Hematopoietic multipotent progenitor cell (in vitro differentiated cells): Measurements from ENCODE around the gene MCM3AP. TPM values are rescaled to one million over a fixed set of nuclear protein-coding genes. Genes with fewer than 3 reads are reported as not detected.
"Not testable (repeated sequence)": the region's sequence is repeated elsewhere in the genome, so short reads cannot be mapped to it uniquely, and the experiment has no call there.

ENCODE experiments used
- DNase-seq, 3 donors: peaks; one replicate each; pipeline ENCODE4 v3.0.0-alpha.2; 2011 to 2015; ENCODE audit warnings: low read depth in 2 of 3, low spot score in 2 of 3
- total RNA-seq: library from RNA; depleted of rRNA; stranded (reverse); fragments of >200 nt; gene quantifications from one replicate; pipeline ENCODE4 v1.2.3, GENCODE V29; 2012

MCM3AP gene
- total RNA-seq, 1 donor: 83.2 TPM

DNA sequence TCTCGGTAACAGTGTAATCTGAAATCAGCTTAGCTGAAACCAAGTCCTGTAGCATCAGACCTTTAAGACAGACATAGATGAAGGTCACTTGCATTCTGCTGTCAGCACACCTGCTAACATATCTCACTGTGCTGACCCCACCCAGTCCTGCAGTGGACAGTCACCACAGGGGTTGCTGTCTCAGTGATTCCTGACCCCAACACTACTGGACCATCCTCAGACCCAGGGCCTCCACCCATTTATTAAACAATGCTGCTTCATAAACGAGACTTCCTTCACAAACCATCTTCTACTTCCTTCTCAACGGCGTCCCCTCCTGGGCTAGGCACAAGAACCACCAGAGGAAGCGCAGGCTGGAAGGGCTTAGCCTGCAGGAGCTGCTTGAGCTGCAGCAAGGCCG is 39.1 kb downstream of the MCM3AP start:
- DNase-seq: no peak

DNA sequence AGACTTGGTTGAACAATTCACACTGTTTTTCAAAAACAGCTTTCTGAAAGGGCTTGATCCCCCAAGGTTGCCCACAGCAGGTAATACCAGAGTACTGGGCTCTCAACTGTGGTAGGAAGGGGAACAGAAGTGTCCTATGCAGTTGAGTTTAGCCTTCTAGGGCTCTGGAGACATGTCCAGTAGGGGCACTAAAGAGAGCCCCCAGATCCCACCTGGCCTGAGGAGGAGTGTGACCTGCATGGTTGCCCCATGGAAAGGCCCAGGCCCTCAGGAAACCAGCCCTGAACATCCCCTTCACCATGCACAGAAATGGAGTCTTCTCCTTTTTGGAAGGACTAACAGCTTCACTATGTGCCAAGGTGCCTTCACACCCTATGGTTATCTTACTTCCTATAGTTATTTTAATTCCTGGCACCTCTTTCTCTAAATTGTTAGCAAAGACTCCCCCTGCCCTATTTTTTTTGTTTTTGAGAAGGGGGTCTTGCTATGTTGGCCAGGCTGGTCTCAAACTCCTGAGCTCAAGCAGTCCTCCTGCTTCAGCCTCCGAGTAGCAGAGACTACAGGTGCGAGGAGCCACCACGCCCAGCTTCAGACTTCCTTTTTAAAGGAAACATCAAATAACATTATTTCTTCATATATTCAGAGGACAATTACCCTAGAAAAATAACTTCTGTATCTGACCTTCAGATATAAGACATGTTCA is 40.0 kb downstream of the MCM3AP start:
- no peak for DNase-seq

DNA sequence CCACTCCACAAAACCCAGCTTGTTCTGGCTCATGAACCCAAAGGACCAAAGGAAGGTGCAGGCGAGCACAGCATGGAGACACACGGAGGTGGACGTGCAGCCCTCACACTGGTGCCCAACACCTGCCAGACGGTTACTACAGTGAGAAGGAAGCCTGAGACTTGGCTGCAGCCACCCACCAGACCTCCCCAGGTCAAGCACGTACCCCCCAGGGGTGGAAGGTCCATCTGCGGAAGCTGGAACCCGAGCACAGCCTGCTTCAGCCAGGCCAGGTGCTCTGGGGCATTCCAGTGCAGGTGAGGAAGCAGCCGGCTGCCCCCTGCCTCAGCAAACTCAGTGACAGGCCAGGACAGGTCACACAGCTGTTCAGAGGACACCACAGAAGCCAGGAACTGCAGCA is 40.8 kb downstream of the MCM3AP start:
- DNase-seq: no peak

DNA sequence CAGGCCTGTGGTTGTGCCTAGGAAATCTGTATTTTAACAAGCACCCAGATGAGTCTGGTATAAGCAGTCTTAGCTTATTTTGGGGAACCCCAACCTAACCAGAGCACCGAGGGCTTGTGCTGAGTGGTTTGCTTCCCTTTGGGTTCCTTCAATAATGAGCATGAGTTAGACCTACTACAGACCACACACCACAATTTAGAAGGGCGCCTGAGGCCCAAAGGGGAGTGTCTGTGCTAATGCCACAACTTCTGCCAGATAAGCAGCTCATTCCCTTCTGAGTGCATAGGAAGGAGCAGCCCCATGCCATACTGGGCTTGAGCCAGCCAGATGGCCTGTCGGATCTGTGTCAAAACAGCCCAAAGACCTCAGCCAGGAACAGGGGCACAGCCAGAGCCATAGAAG is 41.5 kb downstream of the MCM3AP start:
- DNase-seq: no peak

DNA sequence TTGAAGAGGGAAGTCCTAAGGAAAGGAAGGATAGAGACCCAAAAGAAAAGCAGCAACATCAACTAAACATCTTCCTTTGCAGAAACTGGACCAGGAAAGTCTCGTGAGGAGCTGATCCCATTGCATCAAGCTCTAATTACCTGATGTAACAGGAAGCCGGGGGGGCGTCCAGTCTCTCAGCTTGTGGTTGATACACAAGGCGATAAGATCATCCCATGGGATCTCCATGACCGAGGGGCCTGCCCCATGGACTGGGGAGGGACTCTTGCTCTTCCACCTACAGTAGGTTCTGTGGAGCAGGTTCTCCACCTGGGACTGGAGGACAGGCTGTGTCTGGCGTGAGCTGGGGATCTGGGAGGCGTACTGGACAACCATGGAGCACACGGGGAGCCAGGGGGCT is 42.1 kb downstream of the MCM3AP start:
- no peak for DNase-seq

DNA sequence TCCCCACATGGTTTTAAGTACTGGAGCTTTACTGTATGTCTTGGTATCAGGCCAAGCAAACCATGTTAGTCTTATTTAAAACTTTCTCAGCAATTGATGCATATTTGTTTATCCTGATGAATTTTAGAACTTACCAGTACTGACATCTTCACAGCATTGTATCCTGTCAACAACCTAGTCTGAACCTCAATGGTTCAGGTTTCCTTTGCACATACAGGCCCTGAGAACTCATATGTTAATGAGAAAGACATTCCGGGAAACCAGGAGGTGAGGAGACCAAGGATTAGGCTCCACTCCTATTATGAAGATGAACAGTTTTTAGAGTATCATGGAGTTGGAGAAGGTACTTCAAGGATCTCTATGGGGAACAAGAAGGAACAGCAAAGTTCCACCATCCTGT is 43.8 kb downstream of the MCM3AP start:
- DNase-seq: not testable (repeated sequence)

DNA sequence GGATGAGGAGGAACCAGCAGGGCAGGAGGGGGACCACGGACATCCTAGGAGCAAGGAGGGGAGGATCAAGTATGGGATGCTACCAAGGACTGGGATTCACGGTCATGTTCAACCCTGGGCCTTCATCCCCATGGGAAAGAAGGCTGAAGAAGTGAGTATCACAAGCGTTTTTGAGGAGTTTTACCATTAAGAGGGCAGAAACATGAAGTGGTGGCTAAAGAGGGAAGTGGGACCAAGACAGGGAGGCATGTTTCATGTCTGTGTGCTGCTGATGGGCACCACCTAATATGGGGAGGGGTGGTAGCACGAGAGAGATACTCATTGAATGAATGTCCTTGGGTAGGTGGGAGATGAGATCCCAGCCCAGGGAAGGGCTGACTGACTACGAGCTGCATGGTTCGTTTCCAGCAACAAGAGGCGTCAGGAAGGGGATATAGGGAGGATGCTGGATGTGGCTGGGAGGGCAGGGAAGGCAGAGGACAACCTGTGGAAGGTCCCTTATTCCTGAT is 45.5 kb downstream of the MCM3AP start:
- DNase-seq: no peak

DNA sequence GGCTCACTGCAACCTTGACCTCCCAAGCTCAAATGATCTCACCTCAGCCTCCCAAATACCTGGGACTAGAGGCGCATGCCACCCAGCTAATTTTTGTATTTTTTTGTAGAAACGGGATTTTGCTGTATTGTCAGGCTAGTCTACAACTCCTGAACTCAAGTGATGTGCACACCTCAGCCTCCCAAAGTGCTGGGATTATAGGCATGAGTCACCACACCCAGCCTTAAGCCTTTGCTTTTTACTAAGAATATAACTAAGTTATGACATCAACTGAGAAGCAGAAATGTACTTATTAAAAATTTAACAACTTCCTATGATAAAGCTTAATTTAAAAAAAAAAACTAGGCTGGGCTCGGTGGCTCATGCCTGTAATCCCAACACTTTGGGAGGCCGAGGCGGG is 47.9 kb downstream of the MCM3AP start:
- no peak for DNase-seq

DNA sequence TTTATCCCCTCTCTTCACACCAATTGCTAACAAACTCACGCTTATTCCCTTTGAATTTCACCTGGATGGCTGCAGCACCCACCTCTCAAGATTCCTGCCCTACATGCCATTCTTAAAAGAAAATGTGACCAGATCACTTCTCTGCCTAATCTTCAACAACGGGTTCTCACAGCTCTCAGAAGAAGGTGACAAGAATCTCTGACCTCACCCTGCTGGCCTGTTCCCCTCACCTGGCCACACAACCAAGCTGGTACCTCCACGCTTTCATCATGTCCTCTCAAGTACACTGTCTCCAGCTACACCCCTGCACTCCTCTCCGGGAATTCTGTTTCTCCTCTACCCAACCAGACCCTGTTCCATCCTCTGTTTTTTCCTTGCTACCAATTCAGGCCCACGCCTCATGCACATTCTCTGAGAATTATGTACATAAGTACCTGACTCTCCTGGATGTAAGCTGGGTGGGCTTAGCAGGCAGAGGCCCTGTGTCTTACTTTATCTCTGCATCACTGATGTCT is 50.9 kb downstream of the MCM3AP start:
- no peak for DNase-seq

DNA sequence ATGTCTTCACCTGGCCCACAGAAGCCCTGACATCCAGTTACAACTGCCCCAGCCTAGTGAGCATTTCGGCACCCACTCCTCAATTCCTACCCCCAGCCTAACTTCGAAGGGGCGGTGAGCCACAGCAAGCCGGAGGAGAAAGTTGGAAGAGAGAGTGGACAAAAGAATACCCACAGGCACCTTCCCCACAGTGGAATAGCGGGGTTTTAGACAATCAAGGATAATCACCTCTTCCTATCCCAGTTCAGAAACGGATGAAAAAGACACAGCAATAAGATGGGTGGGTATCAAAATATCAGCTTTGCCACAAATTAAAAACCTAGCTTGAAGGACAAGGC is 55.5 kb downstream of the MCM3AP start:
- DNase-seq: no peak

DNA sequence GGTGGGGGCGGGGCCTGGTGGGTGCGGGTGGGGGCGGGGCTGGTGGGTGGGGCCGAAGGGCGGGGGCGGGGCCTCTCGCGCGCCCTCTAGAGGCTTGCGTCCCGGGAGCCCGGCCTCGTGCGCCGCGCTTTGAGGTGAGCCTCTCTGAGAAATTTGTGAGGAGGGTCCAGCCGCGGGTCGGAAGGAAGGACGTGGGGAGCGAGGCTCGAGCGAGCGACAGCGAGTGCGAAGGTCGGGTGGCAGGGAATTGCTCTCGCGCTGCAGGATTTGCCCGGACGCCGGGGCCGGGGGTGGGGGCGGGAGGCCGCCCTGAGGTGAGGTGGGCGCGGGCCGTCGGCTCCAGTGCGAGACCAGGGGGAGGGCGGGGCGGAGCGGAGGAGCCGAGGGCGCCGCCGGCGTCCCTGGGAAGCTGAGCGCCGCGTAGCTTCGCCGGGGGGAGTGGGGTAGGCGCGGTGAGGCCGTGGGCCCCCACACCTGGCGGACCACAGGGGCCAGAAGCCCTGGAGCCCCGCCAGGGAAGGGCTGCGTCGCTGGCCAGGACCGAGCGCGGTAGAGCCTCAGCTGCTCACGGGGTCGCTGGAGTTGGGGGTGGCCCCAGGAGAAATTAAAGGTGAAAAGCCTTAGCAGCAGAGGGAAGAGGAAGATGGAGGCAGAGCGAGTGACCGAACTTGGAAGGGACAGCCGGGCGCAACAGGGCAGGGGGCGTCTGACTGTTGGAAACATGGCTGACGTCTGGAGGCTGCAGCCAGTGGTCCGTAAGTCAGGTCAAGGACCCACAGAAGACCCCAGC is 56.1 kb downstream of the MCM3AP start:
- no peak for DNase-seq

DNA sequence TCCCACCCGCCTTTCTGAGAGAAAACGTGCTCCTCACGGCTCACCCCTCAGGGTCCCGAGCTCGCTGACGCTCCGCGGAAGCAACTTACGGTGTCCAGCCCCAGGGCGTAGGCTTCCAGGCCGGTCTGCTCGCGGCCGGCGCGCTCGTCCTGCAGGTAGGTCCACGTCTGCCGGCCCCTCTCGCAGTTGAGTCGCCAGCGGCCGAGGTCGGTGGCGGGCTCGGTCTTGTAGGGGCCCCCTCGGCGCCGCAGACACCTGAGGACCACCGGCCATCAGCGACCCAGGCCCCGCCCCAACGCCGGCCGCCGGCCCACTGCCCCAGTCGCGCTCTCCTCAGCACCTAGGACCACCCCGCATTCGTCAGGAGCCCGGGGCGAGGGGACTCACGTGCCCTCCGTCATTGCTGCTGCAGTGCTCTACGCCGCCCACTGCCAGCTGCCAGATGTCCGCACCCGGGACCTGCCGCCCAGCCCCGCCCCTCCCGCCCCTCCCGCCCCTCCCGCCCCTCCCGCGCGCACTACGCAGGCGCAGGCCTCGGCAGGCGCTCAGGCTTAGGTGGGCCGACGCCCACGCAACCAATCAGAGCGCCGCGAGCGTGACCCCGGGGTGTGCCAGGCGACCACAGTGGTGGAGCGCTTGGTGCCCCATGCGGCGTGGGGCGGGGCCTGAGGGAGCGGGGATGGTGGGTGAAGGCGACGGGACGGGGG is 56.9 kb downstream of the MCM3AP start, which contains the start of gene LSS:
Gene LSS (minus strand): TSS at position 430 of the 707 bp plus-strand sequence. CDS start 29 bp downstream, at position 401.
- peak; percentile 92 to 100 (median 99) for DNase-seq

DNA sequence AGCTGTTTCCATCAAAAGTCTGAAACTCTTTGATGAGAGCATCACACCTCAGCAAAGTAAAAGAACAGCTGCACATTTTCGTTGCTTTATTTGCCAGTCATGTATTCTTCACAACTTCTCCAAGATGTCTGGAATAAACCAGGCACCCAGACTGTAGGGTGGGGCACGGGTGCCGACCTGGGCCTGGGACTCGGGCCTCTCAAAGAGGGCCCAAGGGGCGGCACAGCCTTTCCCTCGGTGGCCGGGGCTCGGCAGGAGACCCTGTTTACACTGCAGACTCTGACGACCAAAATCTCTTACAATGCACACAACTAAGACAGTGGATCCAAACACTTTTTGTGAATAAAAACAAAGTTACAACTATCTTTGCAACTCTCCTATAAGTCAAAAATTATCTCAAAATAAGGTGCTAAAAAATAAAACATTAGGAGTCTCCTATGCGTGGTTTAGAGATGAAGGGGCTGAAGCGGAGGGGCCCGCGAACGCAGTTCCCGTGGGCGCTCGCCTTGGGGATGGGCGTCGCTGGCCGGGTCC is 57.5 kb downstream of the MCM3AP start:
- DNase-seq: no peak

DNA sequence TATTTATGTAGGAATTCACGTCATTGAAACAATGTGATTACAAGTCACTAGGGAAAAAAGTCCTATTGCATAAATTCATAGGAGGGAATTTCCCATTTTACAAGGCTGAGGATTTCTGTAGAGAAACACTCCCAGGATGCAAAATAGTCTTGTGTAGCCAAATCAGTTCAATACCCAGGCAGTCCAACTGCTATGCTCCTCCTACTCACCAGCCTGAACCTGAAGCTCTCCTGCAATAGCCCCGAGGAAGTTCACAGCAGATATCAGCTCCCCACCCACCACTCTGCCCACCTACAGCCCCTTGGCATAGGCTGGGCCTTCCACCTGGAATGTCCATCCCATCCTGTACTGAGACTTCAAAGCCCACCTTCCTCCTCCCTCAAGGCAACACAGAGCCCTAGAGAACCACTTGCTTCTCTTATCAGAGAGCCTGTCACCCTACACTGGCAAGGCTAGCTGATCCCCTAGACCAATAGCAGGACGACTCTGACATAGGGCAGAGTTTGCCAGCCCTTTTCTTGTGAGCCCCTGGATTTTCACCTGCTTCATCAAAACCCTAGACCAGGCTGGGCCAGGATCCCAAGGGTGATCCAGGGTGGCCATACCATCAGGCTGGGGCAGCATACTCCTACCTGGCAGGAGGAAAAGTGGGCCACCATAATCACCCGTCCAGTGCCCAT is 58.4 kb downstream of the MCM3AP start:
- DNase-seq: no peak

DNA sequence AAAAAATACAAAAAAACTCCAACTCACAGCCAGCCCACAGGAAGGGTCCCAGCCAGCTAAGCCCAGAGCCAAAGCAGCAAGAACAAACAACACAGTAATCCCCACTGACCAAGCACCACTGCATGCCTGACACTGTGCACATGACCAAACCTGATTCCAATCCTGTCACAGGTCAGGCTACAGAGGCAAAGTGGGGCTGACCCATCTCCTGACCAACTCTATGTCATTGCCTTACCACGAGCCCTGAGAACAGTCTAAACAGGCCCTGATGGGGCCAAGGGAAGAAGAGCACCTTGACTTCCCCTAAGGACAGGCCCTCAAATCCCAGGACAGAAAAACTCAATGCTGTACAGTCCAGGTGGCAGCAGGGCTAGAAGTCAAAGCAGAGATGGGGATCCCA is 59.3 kb downstream of the MCM3AP start:
- no peak for DNase-seq

DNA sequence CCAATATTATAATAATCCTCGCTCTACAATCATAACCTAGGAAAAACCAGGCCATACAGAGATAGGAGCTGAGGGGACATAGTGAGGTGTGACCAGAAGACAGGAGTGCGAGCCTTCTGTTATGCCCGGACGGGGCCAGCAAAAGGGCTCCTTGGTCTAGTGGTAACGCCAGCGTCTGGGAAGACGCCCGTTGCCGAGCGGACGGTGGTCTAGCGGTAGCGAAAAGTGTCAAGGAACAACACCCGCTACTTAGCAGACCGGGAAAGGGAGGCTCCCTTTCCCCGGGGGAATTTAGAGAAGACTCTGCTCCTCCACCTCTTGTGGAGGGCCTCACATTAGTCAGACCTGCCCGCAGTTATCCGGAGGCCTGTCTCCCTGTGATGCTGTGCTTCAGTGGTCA is 61.8 kb downstream of the MCM3AP start:
- DNase-seq: not testable (repeated sequence)

DNA sequence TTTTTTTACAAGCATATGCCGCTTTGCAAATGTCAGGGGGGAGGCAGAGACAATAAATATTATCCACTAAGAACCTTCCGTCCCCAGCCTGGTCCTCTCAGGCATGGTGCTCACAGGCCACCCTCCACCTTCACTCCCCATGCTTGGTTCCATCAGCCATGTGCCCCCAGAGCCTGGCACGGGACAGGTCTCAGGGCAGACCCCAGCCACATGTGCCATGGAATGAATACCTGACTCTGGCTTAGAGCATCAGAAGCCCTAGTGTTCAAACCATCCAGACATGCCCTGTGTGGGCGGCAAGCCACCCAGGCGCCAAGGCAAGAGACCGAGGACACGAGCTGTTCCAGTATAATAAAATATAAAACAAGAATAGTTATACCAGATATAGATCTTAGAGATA is 62.2 kb downstream of the MCM3AP start:
- no peak for DNase-seq

DNA sequence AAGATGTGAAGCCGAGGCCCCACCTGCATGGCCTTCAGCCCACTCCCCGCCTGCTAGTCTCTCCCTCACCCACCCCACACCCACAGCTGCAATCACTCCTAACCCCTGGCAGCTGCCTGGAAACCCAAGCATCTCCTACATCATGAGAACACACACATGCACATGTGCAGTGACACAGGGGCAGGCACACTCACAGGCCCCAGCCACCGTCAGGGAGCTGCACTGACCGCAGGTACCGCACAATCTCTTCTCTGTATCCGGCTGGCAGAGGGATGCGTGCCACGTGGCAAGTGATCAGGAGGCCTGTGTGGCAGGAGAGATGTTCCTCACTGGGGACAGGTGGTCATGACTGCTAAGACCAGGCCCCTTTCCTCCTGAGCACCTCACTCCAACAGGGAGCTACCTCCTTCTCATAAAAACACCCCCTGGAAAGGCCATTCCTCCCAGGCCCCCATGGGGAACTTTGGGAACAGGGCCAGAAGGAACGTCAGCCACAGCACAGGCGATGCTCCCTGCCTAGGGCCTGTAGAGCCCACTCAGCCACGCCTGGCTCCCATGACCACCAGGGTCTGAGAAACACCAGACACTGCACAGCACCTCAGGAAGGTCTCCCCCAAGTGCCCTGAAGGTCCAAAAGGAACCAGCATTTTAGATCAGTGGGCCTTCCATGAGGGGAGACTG is 62.8 kb downstream of the MCM3AP start:
- no peak for DNase-seq

DNA sequence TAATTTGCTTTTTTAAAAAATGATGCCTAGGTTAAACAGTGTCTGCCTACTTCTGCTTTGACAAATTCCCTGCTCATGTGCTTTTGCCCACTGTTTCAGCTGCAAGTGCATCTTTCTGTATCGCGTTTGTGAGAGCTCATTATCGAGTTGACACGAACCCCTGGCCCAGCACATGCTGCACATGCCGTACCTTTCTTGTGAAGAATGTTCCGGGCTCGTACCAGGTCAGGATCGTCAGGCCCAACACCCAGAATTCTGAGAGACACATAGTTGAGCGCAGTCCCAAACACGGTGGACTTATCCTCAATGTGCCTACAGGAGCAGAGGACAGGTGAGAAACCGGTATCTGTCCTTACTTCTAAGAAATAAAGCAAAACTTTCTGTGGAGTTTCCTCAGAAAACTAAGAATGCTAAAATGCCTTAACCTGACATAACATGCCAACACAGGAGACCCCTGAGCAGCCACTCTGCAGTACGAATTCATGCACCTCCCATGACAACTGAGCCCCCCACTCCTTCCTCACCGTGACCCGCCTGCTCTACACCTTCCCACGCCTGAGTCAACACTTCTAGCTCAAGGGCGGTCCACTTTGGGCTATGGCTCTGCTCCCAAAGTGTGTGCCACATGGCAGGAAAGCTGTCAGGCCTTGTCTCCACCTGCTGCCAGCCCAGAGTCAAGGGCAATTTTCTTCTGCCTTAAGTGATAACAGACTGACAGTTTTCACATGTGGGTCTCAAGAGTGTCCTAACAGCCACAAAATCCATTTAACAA is 63.6 kb downstream of the MCM3AP start:
- DNase-seq: no peak
